ENCODE results near the gene PINLYP.
"Not testable (repeated sequence)": the region's sequence is repeated elsewhere in the genome, so short reads cannot be mapped to it uniquely, and the experiment has no call there.

PINLYP gene

GRCh38 chr19:43575156-43575950 lies at the start of gene PINLYP, which contains the start of gene XRCC1:
PINLYP (plus strand) TSS chr19:43575801; CDS start chr19:43577192, 1,391 bp downstream.
XRCC1 (minus strand) TSS chr19:43575527; CDS start chr19:43575458, 69 bp downstream.
- DNase-seq: peak; percentile 98

- no peak for DNase-seq
Observed at GRCh38 chr19:43525836-43526771, 49.5 kb upstream of the PINLYP start.

- DNase-seq: no peak
Observed at GRCh38 chr19:43526884-43527859, 48.4 kb upstream of the PINLYP start, which contains the start of gene ETHE1. ETHE1 (minus strand) TSS chr19:43527201; CDS start chr19:43527177, 24 bp downstream.

- no peak for DNase-seq
Observed at GRCh38 chr19:43527860-43528622, 47.6 kb upstream of the PINLYP start.

GRCh38 chr19:43532571-43532961 lies 43.0 kb upstream of the PINLYP start:
- DNase-seq: no peak

GRCh38 chr19:43532962-43533545 lies 42.5 kb upstream of the PINLYP start, which contains the start of gene ZNF575:
ZNF575 (plus strand) TSS chr19:43533188; CDS start chr19:43534423, 1,235 bp downstream.
- peak; percentile 86 for DNase-seq

GRCh38 chr19:43533546-43534304 lies 41.9 kb upstream of the PINLYP start:
- peak; percentile 99 for DNase-seq

GRCh38 chr19:43534305-43534815 lies 41.2 kb upstream of the PINLYP start:
- DNase-seq: no peak

- no peak for DNase-seq
Observed at GRCh38 chr19:43534816-43535761, 40.5 kb upstream of the PINLYP start.

GRCh38 chr19:43538922-43539321 lies 36.7 kb upstream of the PINLYP start:
- no peak for DNase-seq

GRCh38 chr19:43540381-43540780 lies 35.2 kb upstream of the PINLYP start:
- DNase-seq: no peak

GRCh38 chr19:43541920-43542650 lies 33.5 kb upstream of the PINLYP start:
- no peak for DNase-seq

- DNase-seq: no peak
Observed at GRCh38 chr19:43544077-43544476, 31.5 kb upstream of the PINLYP start.

GRCh38 chr19:43545276-43545675 lies 30.3 kb upstream of the PINLYP start:
- no peak for DNase-seq

GRCh38 chr19:43545981-43546380 lies 29.6 kb upstream of the PINLYP start:
- no peak for DNase-seq

- no peak for DNase-seq
Observed at GRCh38 chr19:43546581-43546980, 29.0 kb upstream of the PINLYP start.

- DNase-seq: not testable (repeated sequence)
Observed at GRCh38 chr19:43547926-43548325, 27.7 kb upstream of the PINLYP start.

GRCh38 chr19:43548706-43549105 lies 26.9 kb upstream of the PINLYP start:
- no peak for DNase-seq
